Measurements from ENCODE around the gene MYEOV.

The MYEOV gene

GRCh38 chr11:69269926-69270697 is 23.8 kb upstream of the MYEOV start:
- H3K36me3 ChIP-seq (ENCODE audit: control insufficient read depth, insufficient read depth, low read length): no peaks in the 10 kb centered on the region
- H3K4me1 ChIP-seq (ENCODE audit: control insufficient read depth, insufficient read depth, low read length): no peaks in the 10 kb centered on the region
- no peaks in the 10 kb centered on the region for H3K27me3 ChIP-seq (ENCODE audit: control insufficient read depth, insufficient read depth, low read length)
- H3K9ac ChIP-seq (ENCODE audit: low read length): no peak overlapping the region
- no peak overlapping the region for H3K27ac ChIP-seq (ENCODE audit: low read depth, low read length)
- no peak overlapping the region for H3K4me3 ChIP-seq (ENCODE audit: low read length)

- Histone ChIP-seq H3K27me3 (ENCODE audit: control insufficient read depth, insufficient read depth, low read length) (no peaks in the 10 kb centered on the region), H3K36me3 (ENCODE audit: control insufficient read depth, insufficient read depth, low read length) (no peaks in the 10 kb centered on the region), H3K27ac (ENCODE audit: low read depth, low read length) (no peak overlapping the region), H3K4me1 (ENCODE audit: control insufficient read depth, insufficient read depth, low read length) (no peaks in the 10 kb centered on the region), H3K9ac (ENCODE audit: low read length) (no peak overlapping the region), H3K4me3 (ENCODE audit: low read length) (no peak overlapping the region)
Measured at GRCh38 chr11:69270941-69271340, 23.0 kb upstream of the MYEOV start.

GRCh38 chr11:69272055-69272454 is 21.9 kb upstream of the MYEOV start:
- H3K9ac ChIP-seq (ENCODE audit: low read length): no peak overlapping the region
- H3K27me3 ChIP-seq (ENCODE audit: control insufficient read depth, insufficient read depth, low read length): no peaks in the 10 kb centered on the region
- H3K27ac ChIP-seq (ENCODE audit: low read depth, low read length): no peak overlapping the region
- H3K4me3 ChIP-seq (ENCODE audit: low read length): no peak overlapping the region
- H3K4me1 ChIP-seq (ENCODE audit: control insufficient read depth, insufficient read depth, low read length): no peaks in the 10 kb centered on the region
- no peaks in the 10 kb centered on the region for H3K36me3 ChIP-seq (ENCODE audit: control insufficient read depth, insufficient read depth, low read length)

- Histone ChIP-seq H3K9ac (ENCODE audit: low read length) (no peak overlapping the region), H3K36me3 (ENCODE audit: control insufficient read depth, insufficient read depth, low read length) (no peaks in the 10 kb centered on the region), H3K4me3 (ENCODE audit: low read length) (no peak overlapping the region), H3K4me1 (ENCODE audit: control insufficient read depth, insufficient read depth, low read length) (no peaks in the 10 kb centered on the region), H3K27ac (ENCODE audit: low read depth, low read length) (no peak overlapping the region), H3K27me3 (ENCODE audit: control insufficient read depth, insufficient read depth, low read length) (no peaks in the 10 kb centered on the region)
Measured at GRCh38 chr11:69272831-69273485, 21.0 kb upstream of the MYEOV start.

- H3K36me3 ChIP-seq (ENCODE audit: control insufficient read depth, insufficient read depth, low read length): no peaks in the 10 kb centered on the region
- no peak overlapping the region for H3K27ac ChIP-seq (ENCODE audit: low read depth, low read length)
- no peaks in the 10 kb centered on the region for H3K27me3 ChIP-seq (ENCODE audit: control insufficient read depth, insufficient read depth, low read length)
- no peak overlapping the region for H3K9ac ChIP-seq (ENCODE audit: low read length)
- H3K4me1 ChIP-seq (ENCODE audit: control insufficient read depth, insufficient read depth, low read length): no peaks in the 10 kb centered on the region
- no peak overlapping the region for H3K4me3 ChIP-seq (ENCODE audit: low read length)
Measured at GRCh38 chr11:69273571-69273970, 20.4 kb upstream of the MYEOV start.

GRCh38 chr11:69274531-69275016 is 19.4 kb upstream of the MYEOV start:
- Histone ChIP-seq H3K36me3 (ENCODE audit: control insufficient read depth, insufficient read depth, low read length) (no peaks in the 10 kb centered on the region), H3K27ac (ENCODE audit: low read depth, low read length) (no peak overlapping the region), H3K4me3 (ENCODE audit: low read length) (no peak overlapping the region), H3K9ac (ENCODE audit: low read length) (no peak overlapping the region), H3K4me1 (ENCODE audit: control insufficient read depth, insufficient read depth, low read length) (no peaks in the 10 kb centered on the region), H3K27me3 (ENCODE audit: control insufficient read depth, insufficient read depth, low read length) (no peaks in the 10 kb centered on the region)

GRCh38 chr11:69275178-69275577 is 18.8 kb upstream of the MYEOV start:
- H3K4me1 ChIP-seq (ENCODE audit: control insufficient read depth, insufficient read depth, low read length): no peaks in the 10 kb centered on the region
- no peak overlapping the region for H3K27ac ChIP-seq (ENCODE audit: low read depth, low read length)
- no peak overlapping the region for H3K4me3 ChIP-seq (ENCODE audit: low read length)
- no peak overlapping the region for H3K9ac ChIP-seq (ENCODE audit: low read length)
- H3K27me3 ChIP-seq (ENCODE audit: control insufficient read depth, insufficient read depth, low read length): no peaks in the 10 kb centered on the region
- no peaks in the 10 kb centered on the region for H3K36me3 ChIP-seq (ENCODE audit: control insufficient read depth, insufficient read depth, low read length)

GRCh38 chr11:69276165-69276564 is 17.8 kb upstream of the MYEOV start:
- Histone ChIP-seq H3K36me3 (ENCODE audit: control insufficient read depth, insufficient read depth, low read length) (no peaks in the 10 kb centered on the region), H3K4me1 (ENCODE audit: control insufficient read depth, insufficient read depth, low read length) (no peaks in the 10 kb centered on the region), H3K27ac (ENCODE audit: low read depth, low read length) (no peak overlapping the region), H3K9ac (ENCODE audit: low read length) (no peak overlapping the region), H3K4me3 (ENCODE audit: low read length) (no peak overlapping the region), H3K27me3 (ENCODE audit: control insufficient read depth, insufficient read depth, low read length) (no peaks in the 10 kb centered on the region)

- Histone ChIP-seq H3K36me3 (ENCODE audit: control insufficient read depth, insufficient read depth, low read length) (no peaks in the 10 kb centered on the region), H3K9ac (ENCODE audit: low read length) (no peak overlapping the region), H3K4me3 (ENCODE audit: low read length) (no peak overlapping the region), H3K27me3 (ENCODE audit: control insufficient read depth, insufficient read depth, low read length) (no peaks in the 10 kb centered on the region), H3K27ac (ENCODE audit: low read depth, low read length) (no peak overlapping the region), H3K4me1 (ENCODE audit: control insufficient read depth, insufficient read depth, low read length) (no peaks in the 10 kb centered on the region)
Measured at GRCh38 chr11:69277074-69277809, 16.7 kb upstream of the MYEOV start.

GRCh38 chr11:69278091-69278867 is 15.7 kb upstream of the MYEOV start:
- Histone ChIP-seq H3K36me3 (ENCODE audit: control insufficient read depth, insufficient read depth, low read length) (no peaks in the 10 kb centered on the region), H3K27me3 (ENCODE audit: control insufficient read depth, insufficient read depth, low read length) (no peaks in the 10 kb centered on the region), H3K4me3 (ENCODE audit: low read length) (no peak overlapping the region), H3K9ac (ENCODE audit: low read length) (no peak overlapping the region), H3K27ac (ENCODE audit: low read depth, low read length) (no peak overlapping the region), H3K4me1 (ENCODE audit: control insufficient read depth, insufficient read depth, low read length) (no peaks in the 10 kb centered on the region)

GRCh38 chr11:69280451-69280850 is 13.5 kb upstream of the MYEOV start:
- Histone ChIP-seq H3K4me1 (ENCODE audit: control insufficient read depth, insufficient read depth, low read length) (no peaks in the 10 kb centered on the region), H3K9ac (ENCODE audit: low read length) (no peak overlapping the region), H3K27me3 (ENCODE audit: control insufficient read depth, insufficient read depth, low read length) (no peaks in the 10 kb centered on the region), H3K27ac (ENCODE audit: low read depth, low read length) (no peak overlapping the region), H3K36me3 (ENCODE audit: control insufficient read depth, insufficient read depth, low read length) (no peaks in the 10 kb centered on the region), H3K4me3 (ENCODE audit: low read length) (no peak overlapping the region)

- Histone ChIP-seq H3K27me3 (ENCODE audit: control insufficient read depth, insufficient read depth, low read length) (no peaks in the 10 kb centered on the region), H3K4me1 (ENCODE audit: control insufficient read depth, insufficient read depth, low read length) (no peaks in the 10 kb centered on the region), H3K9ac (ENCODE audit: low read length) (no peak overlapping the region), H3K36me3 (ENCODE audit: control insufficient read depth, insufficient read depth, low read length) (no peaks in the 10 kb centered on the region), H3K4me3 (ENCODE audit: low read length) (no peak overlapping the region), H3K27ac (ENCODE audit: low read depth, low read length) (no peak overlapping the region)
Measured at GRCh38 chr11:69280994-69281393, 13.0 kb upstream of the MYEOV start.

All from rectal smooth muscle tissue (tissue), 1 donor.